Tibial nerve (tissue), 4 donors: ENCODE data around the gene TSHZ3. TPM values are rescaled to one million over a fixed set of nuclear protein-coding genes. Genes with fewer than 3 reads are reported as not detected.

ENCODE experiments used
- DNase-seq, 2 donors: peaks; one replicate each; pipeline ENCODE4 v3.0.0-alpha.2; 2019; ENCODE audit warnings: low spot score in 2 of 2
- H3K27ac ChIP-seq, 4 donors: fragments of 200-600 bp; sonication (generic) in 3 of 4; one replicate each; pipeline ENCODE4 v1.5.1; 2017 to 2019; ENCODE audit warnings: mild to moderate bottlenecking in 1 of 4
- H3K27me3 ChIP-seq, 2 donors: fragments of 200-600 bp; sonication (generic) in 1 of 2; one replicate each; pipeline versions ENCODE4 v1.5.1 to v1.6.0; 2017 to 2019
- H3K36me3 ChIP-seq, 3 donors: fragments of 200-600 bp; sonication (generic); one replicate each; pipeline ENCODE4 v1.5.1; 2018 to 2019
- H3K4me1 ChIP-seq, 4 donors: fragments of 200-600 bp; sonication (generic) in 3 of 4; one replicate each; pipeline ENCODE4 v1.5.1; 2017 to 2019
- H3K4me3 ChIP-seq, 4 donors: fragments of 200-600 bp; sonication (generic) in 3 of 4; one replicate each; pipeline ENCODE4 v1.5.1; 2017 to 2019; ENCODE audit warnings: mild to moderate bottlenecking in 1 of 4, moderate library complexity in 1 of 4
- H3K9me3 ChIP-seq, 4 donors: fragments of 200-600 bp; sonication (generic) in 3 of 4; one replicate each; pipeline ENCODE4 v1.5.1; 2017 to 2019
- CTCF ChIP-seq, 5 experiments: fragments of 200-600 bp in 3 of 5; fragments of 450-650 bp in 2 of 5; sonication (generic) in 3 of 5; IDR thresholded peaks; one replicate each; pipeline ENCODE4 v1.5.1; 2016 to 2019; ENCODE audit warnings: antibody characterized with exemption in 5 of 5, mild to moderate bottlenecking in 3 of 5, moderate library complexity in 2 of 5
- EP300 ChIP-seq, 2 donors: sonication (generic); formaldehyde crosslinking; IDR thresholded peaks; one replicate each; pipeline ENCODE4 v1.6.1; 2017; ENCODE audit warnings: antibody characterized with exemption in 2 of 2, mild to moderate bottlenecking in 1 of 2
- POLR2A ChIP-seq, 2 donors: fragments of 450-650 bp; IDR thresholded peaks; one replicate each; pipeline ENCODE4 v1.6.1; 2017; ENCODE audit warnings: antibody characterized with exemption in 2 of 2, mild to moderate bottlenecking in 2 of 2, moderate library complexity in 2 of 2
- WGBS, 2 donors: methylation state at CpG; one replicate each; pipeline ENCODE4 v1.1.5; 2018; 5-methylcytosine and 5-hydroxymethylcytosine counted together
- total RNA-seq, 4 donors: library from RNA; depleted of rRNA; stranded (reverse); fragments of >200 nt; gene quantifications; one replicate each; pipeline ENCODE4 v1.1.0, GENCODE V29; 2016

Gene TSHZ3
- total RNA-seq, 4 donors from 2014 or later, result 20.4 to 22.4 (median 22.3) TPM

- WGBS, 2 donors, result 0 to 1% methylated on average over 11 to 31 of the region's 61 CpGs
- Histone ChIP-seq H3K4me1 (peaks cover 0 to 49% (median 9%) of the 10 kb centered on the region in 4 donors), H3K4me3 (peak overlapping the region; percentile 84 to 97 (median 90)), H3K27me3 (peaks cover 0 to 37% of the 10 kb centered on the region in 2 donors), H3K36me3 (no peaks in the 10 kb centered on the region), H3K27ac (peak overlapping the region; percentile 81 to 94 (median 92)), H3K9me3 (no peaks in the 10 kb centered on the region)
- no peak for TF ChIP-seq CTCF (IDR thresholded peaks at IDR 0.05)
- TF ChIP-seq POLR2A (IDR thresholded peaks at IDR 0.05), result no peak
- TF ChIP-seq EP300 (IDR thresholded peaks at IDR 0.05), result no peak
- no peak for DNase-seq
Measured at GRCh38 chr19:31350033-31350692, 927 bp upstream of the TSHZ3 start.

GRCh38 chr19:31348481-31349159 lies 616 bp downstream of the TSHZ3 start:
- peak overlapping the region; percentile 81 to 94 (median 92) for H3K27ac ChIP-seq
- H3K27me3 ChIP-seq, result peaks cover 0 to 21% of the 10 kb centered on the region in 2 donors
- peak overlapping the region; percentile 84 to 97 (median 90) for H3K4me3 ChIP-seq
- peaks cover 0 to 47% (median 7%) of the 10 kb centered on the region in 4 donors for H3K4me1 ChIP-seq
- H3K36me3 ChIP-seq, result no peaks in the 10 kb centered on the region
- TF ChIP-seq EP300 (IDR thresholded peaks at IDR 0.05) (no peak), POLR2A (IDR thresholded peaks at IDR 0.05) (no peak)
- DNase-seq, result peak in 1 of 2 donors; percentile 27
- 2 to 4% methylated on average over 23 to 57 of the region's 61 CpGs for WGBS, 2 donors
- H3K9me3 ChIP-seq, result no peaks in the 10 kb centered on the region

GRCh38 chr19:31347828-31348392 lies 1.3 kb downstream of the TSHZ3 start:
- no peaks in the 10 kb centered on the region for H3K36me3 ChIP-seq
- no peak for TF ChIP-seq CTCF (IDR thresholded peaks at IDR 0.05)
- no peak for TF ChIP-seq POLR2A (IDR thresholded peaks at IDR 0.05)
- TF ChIP-seq EP300 (IDR thresholded peaks at IDR 0.05), result no peak
- peaks cover 0 to 40% (median 7%) of the 10 kb centered on the region in 4 donors for H3K4me1 ChIP-seq
- no peaks in the 10 kb centered on the region for H3K9me3 ChIP-seq
- peak in 1 of 2 donors; percentile 38 for DNase-seq
- H3K4me3 ChIP-seq, result peak overlapping the region; percentile 84 to 97 (median 90)
- H3K27ac ChIP-seq, result peak overlapping the region in 3 of 4 donors; percentile 81 to 94 (median 93)
- 44 to 46% methylated on average over 11 of the region's 11 CpGs for WGBS, 2 donors
- H3K27me3 ChIP-seq, result peaks cover 0 to 14% of the 10 kb centered on the region in 2 donors

GRCh38 chr19:31347354-31347753 lies 1.9 kb downstream of the TSHZ3 start:
- WGBS, 2 donors, result 55 to 59% methylated on average over 3 of the region's 3 CpGs
- Histone ChIP-seq H3K4me1 (peaks cover 0 to 39% (median 7%) of the 10 kb centered on the region in 4 donors), H3K4me3 (peak overlapping the region; percentile 16 to 97 (median 86))

More at GRCh38 chr19:31347354-31347753, 1.9 kb downstream of the TSHZ3 start:
- DNase-seq, result no peak
- no peak for TF ChIP-seq EP300 (IDR thresholded peaks at IDR 0.05)
- TF ChIP-seq CTCF (IDR thresholded peaks at IDR 0.05), result no peak
- no peak for TF ChIP-seq POLR2A (IDR thresholded peaks at IDR 0.05)
- Histone ChIP-seq H3K27me3 (peaks cover 0 to 10% of the 10 kb centered on the region in 2 donors), H3K27ac (peak overlapping the region in 2 of 4 donors; percentile 93 to 94), H3K9me3 (no peaks in the 10 kb centered on the region), H3K36me3 (no peaks in the 10 kb centered on the region)
